ENCODE data around the gene ZNF536. TPM values are rescaled to one million over a fixed set of nuclear protein-coding genes. Genes with fewer than 3 reads are reported as not detected.

Gene ZNF536
- polyA plus RNA-seq, 1 of the 3 experiments (the other 2 are of a cell fraction) = 0.41 TPM

GRCh38 chr19:30444686-30445232 is 72.6 kb downstream of the ZNF536 start:
- H2AFZ ChIP-seq (ENCODE audit: low read depth) = no peak overlapping the region
- no peaks in the 10 kb centered on the region for H3K9me3 ChIP-seq
- POLR2A ChIA-PET = no interaction called here
- no peaks in the 10 kb centered on the region for H3K9me2 ChIP-seq
- no peaks in the 10 kb centered on the region for H3K36me3 ChIP-seq (replicated peaks in 1 of 2; ENCODE audit: control insufficient read depth in 1 of 2, insufficient read depth in 2 of 2, low read length in 1 of 2)
- TF ChIP-seq IRF3 (IDR thresholded peaks at IDR 0.05; ENCODE audit: low read depth, low read length) (no peak), NRF1 (IDR thresholded peaks at IDR 0.05; ENCODE audit: low read depth, low read length) (no peak), USF1 (IDR thresholded peaks at IDR 0.05; ENCODE audit: borderline replicate concordance, low read depth) (no peak), REST (IDR thresholded peaks at IDR 0.05; ENCODE audit: low read depth, low read length) (no peak), EP300 (IDR thresholded peaks at IDR 0.05; ENCODE audit: borderline replicate concordance in 1 of 2, low read depth in 1 of 2, low read length in 1 of 2) (no peak), FOXJ3 (CRISPR knock-in tag; IDR thresholded peaks at IDR 0.05) (no peak), GATA2 (CRISPR knock-in tag; IDR thresholded peaks at IDR 0.05) (no peak), MXI1 (IDR thresholded peaks at IDR 0.05; ENCODE audit: low read depth, low read length) (no peak), TEAD4 (IDR thresholded peaks at IDR 0.05; ENCODE audit: borderline replicate concordance, insufficient read depth) (no peak), PBX3 (IDR thresholded peaks at IDR 0.05) (no peak), ZBTB33 (IDR thresholded peaks at IDR 0.05; ENCODE audit: borderline replicate concordance, low read depth) (no peak), MAX (IDR thresholded peaks at IDR 0.05; ENCODE audit: low read depth) (no peak), USF2 (IDR thresholded peaks at IDR 0.05; ENCODE audit: borderline replicate concordance, low read depth, low read length) (no peak), YY1 (IDR thresholded peaks at IDR 0.05; ENCODE audit: low read depth) (no peak), JUND (IDR thresholded peaks at IDR 0.05) (no peak), FOSL2 (IDR thresholded peaks at IDR 0.05; ENCODE audit: borderline replicate concordance, low read depth) (no peak), SIN3A (IDR thresholded peaks at IDR 0.05; ENCODE audit: borderline replicate concordance, low read depth, low read length) (no peak)
- H3K27ac ChIP-seq (ENCODE audit: low read depth in 2 of 2, low read length in 1 of 2) = no peak overlapping the region
- no peaks in the 10 kb centered on the region for H3K79me2 ChIP-seq (ENCODE audit: insufficient read depth)
- H3K4me2 ChIP-seq = no peak overlapping the region
- 71% methylated on average over 18 of the region's 29 CpGs for WGBS (ENCODE audit: low lambda C conversion rate)
- no peak overlapping the region for H3K4me3 ChIP-seq (ENCODE audit: low read depth in 2 of 2, low read length in 1 of 2)
- no peak for DNase-seq
- no peaks in the 10 kb centered on the region for H4K20me1 ChIP-seq (ENCODE audit: insufficient read depth)
- CTCF ChIA-PET = no interaction called here
- H3K27me3 ChIP-seq (ENCODE audit: insufficient read depth) = no peaks in the 10 kb centered on the region
- peaks cover 10 to 12% of the 10 kb centered on the region in 2 experiments; a peak in 3 of 4 replicates for H3K4me1 ChIP-seq (ENCODE audit: control insufficient read depth in 1 of 2, insufficient read depth in 2 of 2, low read depth in 1 of 2, low read length in 1 of 2)
- no peak overlapping the region for H3K9ac ChIP-seq
- no peaks in the 10 kb centered on the region for H3F3A ChIP-seq (replicated peaks; ENCODE audit: insufficient read depth)
